HepG2 (cell line): ENCODE data around the gene PRCD. TPM values are rescaled to one million over a fixed set of nuclear protein-coding genes. Genes with fewer than 3 reads are reported as not detected.

Source experiments
- ARHGAP35 ChIP-seq: sonication (generic); formaldehyde crosslinking; IDR thresholded peaks from 2 replicates; pipeline ENCODE4 v1.9.0; 2022; ENCODE audit warnings: mild to moderate bottlenecking, inconsistent platforms, moderate library complexity, missing genetic modification reagents, borderline replicate concordance
- DMAP1 ChIP-seq: IDR thresholded peaks from 2 replicates; pipeline ENCODE4 v1.6.1; 2016
- HNF1B ChIP-seq: sonication (generic); formaldehyde crosslinking; IDR thresholded peaks from 2 replicates; pipeline ENCODE4 v1.5.1; 2020; ENCODE audit warnings: mild to moderate bottlenecking, moderate library complexity, missing genetic modification reagents
- IRF2 ChIP-seq: IDR thresholded peaks from 2 replicates; pipeline ENCODE4 v1.6.1; 2018; ENCODE audit warnings: missing genetic modification reagents, missing compliant biosample characterization
- MBD4 ChIP-seq: IDR thresholded peaks from 2 replicates; pipeline ENCODE4 v1.6.1; 2012; ENCODE audit warnings: low read length, inconsistent platforms, borderline replicate concordance
- POGK ChIP-seq: sonication (generic); formaldehyde crosslinking; conservative IDR thresholded peaks from 2 replicates; pipeline ENCODE4 v1.8.0; 2022; ENCODE audit warnings: mild to moderate bottlenecking, moderate library complexity, missing genetic modification reagents
- RAD21 ChIP-seq: fragments of 450-650 bp; formaldehyde crosslinking; IDR thresholded peaks from 2 replicates; pipeline ENCODE4 v1.5.0; 2020; ENCODE audit warnings: mild to moderate bottlenecking
- RNF2 ChIP-seq: fragments of 450-650 bp; conservative IDR thresholded peaks from 2 replicates; pipeline ENCODE4 v1.6.1; 2016; ENCODE audit warnings: low read depth
- SIN3B ChIP-seq: fragments of 150-350 bp; IDR thresholded peaks from 2 replicates; pipeline ENCODE4 v1.6.1; 2014; ENCODE audit warnings: low read length
- TARDBP ChIP-seq: sonication (generic); formaldehyde crosslinking; IDR thresholded peaks from 2 replicates; pipeline ENCODE4 v1.8.0; 2022; ENCODE audit warnings: mild to moderate bottlenecking, missing genetic modification reagents
- TBX2 ChIP-seq: sonication (generic); formaldehyde crosslinking; IDR thresholded peaks from 2 replicates; pipeline ENCODE4 v1.5.0; 2020; ENCODE audit warnings: missing genetic modification reagents, mild to moderate bottlenecking, borderline replicate concordance
- YEATS4 ChIP-seq: sonication (generic); formaldehyde crosslinking; IDR thresholded peaks from 2 replicates; pipeline ENCODE4 v1.4.0; 2020; ENCODE audit warnings: missing genetic modification reagents, borderline replicate concordance
- ZBTB46 ChIP-seq: sonication (generic); formaldehyde crosslinking; IDR thresholded peaks from 2 replicates; pipeline ENCODE4 v1.4.0; 2020; ENCODE audit warnings: mild to moderate bottlenecking, missing genetic modification reagents, borderline replicate concordance
- ZFP1 ChIP-seq: IDR thresholded peaks from 2 replicates; pipeline ENCODE4 v1.6.1; 2016
- ZNF331 ChIP-seq: sonication (generic); formaldehyde crosslinking; IDR thresholded peaks from 2 replicates; pipeline ENCODE4 v1.4.0; 2020; ENCODE audit warnings: missing genetic modification reagents
- ZNF607 ChIP-seq: sonication (generic); formaldehyde crosslinking; IDR thresholded peaks from 2 replicates; pipeline ENCODE4 v1.5.1; 2020; ENCODE audit warnings: missing genetic modification reagents, mild to moderate bottlenecking, borderline replicate concordance
- ZNF75D ChIP-seq: sonication (generic); formaldehyde crosslinking; IDR thresholded peaks from 2 replicates; pipeline ENCODE4 v1.8.1; 2023; ENCODE audit warnings: missing genetic modification reagents, mild to moderate bottlenecking, borderline replicate concordance
- ZSCAN21 ChIP-seq: sonication (generic); formaldehyde crosslinking; IDR thresholded peaks from 2 replicates; pipeline ENCODE4 v1.8.0; 2022; ENCODE audit warnings: mild to moderate bottlenecking, missing genetic modification reagents, moderate library complexity, borderline replicate concordance
- polyA plus RNA-seq, 8 experiments: library from polyadenylated mRNA; depleted of rRNA in 3 of 8; stranded (reverse) in 7 of 8; unstranded in 1 of 8; fragments of >200 nt; fragmentation: Illumina TruSeq in 4 of 8; extraction: Trizol in 4 of 8; gene quantifications; 2 replicates each; pipeline versions ENCODE4 v1.2.1 to v1.2.3, GENCODE V29; 2011 to 2016; ENCODE audit warnings: low read depth in 4 of 8, missing spikeins in 1 of 8, mixed read lengths in 1 of 8; ENCODE audit not compliant: insufficient read depth in 1 of 8
- total RNA-seq, 5 experiments: library from RNA; depleted of rRNA; stranded (reverse); fragments of >200 nt; fragmentation: Illumina TruSeq; extraction: Trizol; gene quantifications; 2 replicates each; pipeline ENCODE4 v1.2.3, GENCODE V29; 2016; ENCODE audit warnings: low read depth in 1 of 5
- TF ChIP-seq, protein P1 (sequence below): IDR thresholded peaks from 2 replicates; pipeline ENCODE4 v1.6.1; 2016

Gene PRCD
- total and polyA plus RNA-seq, 2 of the 13 experiments (the other 11 are each of a cell fraction or from before 2014, with no cell fraction given): 0.51 TPM; not detected in 1

DNA sequence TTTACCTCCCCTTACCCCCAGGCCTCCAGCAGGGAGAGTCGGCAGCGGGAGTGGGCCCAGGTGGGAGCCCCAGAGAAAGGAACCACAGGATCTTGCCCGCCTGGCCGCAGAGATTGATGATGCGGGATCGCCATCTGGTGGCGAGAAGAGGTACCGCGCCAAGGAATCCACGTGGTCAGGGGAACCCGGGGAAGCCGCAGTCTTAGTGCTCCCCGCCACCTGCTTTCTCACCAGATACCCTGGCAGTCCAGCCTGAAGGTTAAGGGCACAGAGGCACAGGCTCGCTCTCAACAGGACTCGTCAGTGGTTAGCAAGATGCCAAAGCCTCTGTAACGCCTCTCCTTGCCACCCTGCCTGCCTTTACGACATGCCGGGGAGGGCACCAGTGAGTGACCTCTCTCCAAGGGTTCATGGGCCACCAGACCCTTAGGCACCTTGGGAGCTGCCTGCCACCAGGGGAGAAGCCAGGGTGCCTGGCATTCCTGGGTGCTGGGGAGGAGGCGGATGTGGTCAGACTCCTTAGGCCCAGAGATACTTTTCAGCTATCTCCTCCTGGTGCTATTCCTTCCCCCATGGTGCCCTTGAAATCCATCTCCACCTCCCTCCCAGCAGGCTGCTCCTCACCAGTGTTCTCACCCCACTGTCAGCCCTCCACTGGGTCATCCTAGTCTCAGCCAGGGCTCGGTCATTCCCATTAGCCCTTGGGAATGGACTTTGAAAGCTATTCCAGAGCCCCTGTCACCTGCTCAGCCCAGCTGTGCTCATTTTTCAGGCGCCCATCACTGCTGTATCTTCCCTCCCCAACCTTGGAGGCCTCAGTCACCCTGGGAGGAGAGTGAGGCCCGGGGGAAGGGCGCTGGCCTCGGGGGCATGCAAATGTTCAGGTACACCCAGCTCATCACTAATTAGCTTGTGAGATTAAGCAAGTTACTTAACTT is 33.2 kb upstream of the PRCD start (continued):
- TF ChIP-seq ZNF75D (CRISPR knock-in tag) (no peak), TARDBP (CRISPR knock-in tag) (0 out of 2 replicates have a peak, but pooled peaks have one; percentile 5), ZNF331 (peak; percentile 61; the same call in 1 of the 2 replicates), TBX2 (CRISPR knock-in tag) (peak; percentile 83), DMAP1 (CRISPR knock-in tag) (peak; percentile 70), HNF1B (CRISPR knock-in tag) (peak; percentile 49), ZNF607 (CRISPR knock-in tag) (no peak; the same call in 1 of the 2 replicates), RAD21 (CRISPR knock-in tag) (peak; percentile 99), RNF2 (0 out of 2 replicates have a peak, but pooled peaks have one; percentile 20), ZSCAN21 (CRISPR knock-in tag) (peak; percentile 60; the same call in 1 of the 2 replicates), ZFP1 (CRISPR knock-in tag) (no peak), IRF2 (CRISPR knock-in tag) (peak; percentile 89; the same call in 1 of the 2 replicates), YEATS4 (peak; percentile 89), ARHGAP35 (CRISPR knock-in tag) (peak; percentile 84; the same call in 1 of the 2 replicates), SIN3B (peak; percentile 51; the same call in 1 of the 2 replicates), ZBTB46 (no peak), MBD4 (no peak), POGK (CRISPR knock-in tag) (peak; percentile 55; the same call in 1 of the 2 replicates)
- TF ChIP-seq, protein P1, sequence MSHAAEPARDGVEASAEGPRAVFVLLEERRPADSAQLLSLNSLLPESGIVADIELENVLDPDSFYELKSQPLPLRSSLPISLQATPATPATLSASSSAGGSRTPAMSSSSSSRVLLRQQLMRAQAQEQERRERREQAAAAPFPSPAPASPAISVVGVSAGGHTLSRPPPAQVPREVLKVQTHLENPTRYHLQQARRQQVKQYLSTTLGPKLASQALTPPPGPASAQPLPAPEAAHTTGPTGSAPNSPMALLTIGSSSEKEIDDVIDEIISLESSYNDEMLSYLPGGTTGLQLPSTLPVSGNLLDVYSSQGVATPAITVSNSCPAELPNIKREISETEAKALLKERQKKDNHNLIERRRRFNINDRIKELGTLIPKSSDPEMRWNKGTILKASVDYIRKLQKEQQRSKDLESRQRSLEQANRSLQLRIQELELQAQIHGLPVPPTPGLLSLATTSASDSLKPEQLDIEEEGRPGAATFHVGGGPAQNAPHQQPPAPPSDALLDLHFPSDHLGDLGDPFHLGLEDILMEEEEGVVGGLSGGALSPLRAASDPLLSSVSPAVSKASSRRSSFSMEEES (CRISPR knock-in tag): peak; percentile 77; the same call in 1 of the 2 replicates
